HEK293 (cell line): ENCODE results near the gene BTBD2.
A peak's percentile ranks its signal among the peaks of the same experiment; 100 is the strongest.

Source experiments
- CTCF ChIA-PET: fragments of 350-600 bp; formaldehyde crosslinking; extraction: SDS; loops from one replicate; lab custom pipeline; 2021; ENCODE audit warnings: antibody characterized with exemption; lab: Yijun Ruan, JAX
- POLR2A ChIA-PET: fragments of 300-600 bp; formaldehyde crosslinking; extraction: SDS; loops from one replicate; lab custom pipeline; 2020; ENCODE audit warnings: antibody characterized with exemption, inconsistent platforms; lab: Yijun Ruan, JAX
- H3K27ac ChIP-seq: fragments of 200-500 bp; sonication (Bioruptor generic); 2 replicates; pipeline ENCODE4 v1.5.1; 2014; ENCODE audit warnings: low read depth, low read length, control low read depth, inconsistent platforms; ENCODE audit errors: extremely low read depth
- H3K36me3 ChIP-seq, 2 experiments: fragments of 200-500 bp in 1 of 2; sonication (Bioruptor generic) in 1 of 2; 1 replicate in 1 of 2; 2 replicates in 1 of 2; pipeline ENCODE4 v1.5.1; 2014 to 2017; ENCODE audit warnings: inconsistent platforms in 2 of 2, low read length in 2 of 2; ENCODE audit not compliant: control insufficient read depth in 2 of 2, insufficient read depth in 1 of 2
- H3K4me1 ChIP-seq: fragments of 200-500 bp; sonication (Bioruptor generic); 2 replicates; pipeline ENCODE4 v1.5.1; 2014; ENCODE audit warnings: mild to moderate bottlenecking, low read length, inconsistent platforms; ENCODE audit not compliant: control insufficient read depth, insufficient read depth
- H3K4me3 ChIP-seq: 2 replicates; pipeline ENCODE4 v1.5.1; 2011; ENCODE audit warnings: low read depth, mild to moderate bottlenecking, control low read depth, low read length, moderate library complexity
- H3K9me3 ChIP-seq: fragments of 200-500 bp; sonication (Bioruptor generic); 2 replicates; pipeline ENCODE4 v1.5.1; 2014; ENCODE audit warnings: low read depth, low read length, inconsistent platforms; ENCODE audit not compliant: control insufficient read depth, insufficient read depth
- BCL6B ChIP-seq: fragments of 450-650 bp; formaldehyde crosslinking; IDR thresholded peaks from 2 replicates; pipeline ENCODE4 v1.5.1; 2017; ENCODE audit warnings: missing biosample characterization, missing genetic modification characterization
- CTCF ChIP-seq: fragments of 450-650 bp; formaldehyde crosslinking; IDR thresholded peaks from 2 replicates; pipeline ENCODE4 v1.5.1; 2016; ENCODE audit warnings: missing biosample characterization, missing genetic modification characterization
- GLIS2 ChIP-seq: fragments of 450-650 bp; formaldehyde crosslinking; IDR thresholded peaks from 2 replicates; pipeline ENCODE4 v1.5.1; 2016; ENCODE audit warnings: missing biosample characterization, missing genetic modification characterization
- HOXA7 ChIP-seq: sonication (generic); formaldehyde crosslinking; IDR thresholded peaks from 2 replicates; pipeline ENCODE4 v1.8.1; 2022; ENCODE audit warnings: missing genetic modification reagents, borderline replicate concordance
- PRDM1 ChIP-seq: fragments of 450-650 bp; formaldehyde crosslinking; IDR thresholded peaks from 2 replicates; pipeline ENCODE4; 2016; ENCODE audit warnings: missing biosample characterization, missing genetic modification characterization
- SP7 ChIP-seq: fragments of 450-650 bp; formaldehyde crosslinking; IDR thresholded peaks from 2 replicates; pipeline ENCODE4 v1.5.1; 2016; ENCODE audit warnings: missing biosample characterization, missing genetic modification characterization
- YY1 ChIP-seq: fragments of 450-650 bp; formaldehyde crosslinking; IDR thresholded peaks from 2 replicates; pipeline ENCODE4 v1.5.1; 2018; ENCODE audit warnings: missing biosample characterization, missing genetic modification characterization
- YY2 ChIP-seq: fragments of 450-650 bp; formaldehyde crosslinking; IDR thresholded peaks from 2 replicates; pipeline ENCODE4 v1.5.1; 2016; ENCODE audit warnings: missing biosample characterization, missing genetic modification characterization
- ZBTB17 ChIP-seq: fragments of 450-650 bp; formaldehyde crosslinking; IDR thresholded peaks from 2 replicates; pipeline ENCODE4 v1.5.1; 2016; ENCODE audit warnings: missing biosample characterization, missing genetic modification characterization
- ZFP37 ChIP-seq: fragments of 450-650 bp; formaldehyde crosslinking; IDR thresholded peaks from 2 replicates; pipeline ENCODE4 v1.5.1; 2016; ENCODE audit warnings: missing biosample characterization, missing genetic modification characterization
- ZNF112 ChIP-seq: fragments of 450-650 bp; formaldehyde crosslinking; IDR thresholded peaks from 2 replicates; pipeline ENCODE4 v1.5.0; 2017; ENCODE audit warnings: missing biosample characterization, missing genetic modification characterization
- ZNF23 ChIP-seq: fragments of 450-650 bp; formaldehyde crosslinking; IDR thresholded peaks from 2 replicates; pipeline ENCODE4 v1.5.1; 2016; ENCODE audit warnings: missing biosample characterization, missing genetic modification characterization, borderline replicate concordance
- ZNF37A ChIP-seq: fragments of 450-650 bp; IDR thresholded peaks from 2 replicates; pipeline ENCODE4 v1.5.1; 2018; ENCODE audit warnings: missing biosample characterization, missing genetic modification characterization
- ZNF513 ChIP-seq: fragments of 450-650 bp; IDR thresholded peaks from 2 replicates; pipeline ENCODE4 v1.5.1; 2018; ENCODE audit warnings: missing biosample characterization, missing genetic modification characterization
- ZNF555 ChIP-seq: fragments of 450-650 bp; formaldehyde crosslinking; conservative IDR thresholded peaks from 2 replicates; pipeline ENCODE4 v1.5.1; 2017; ENCODE audit warnings: missing biosample characterization, mild to moderate bottlenecking, missing genetic modification characterization, inconsistent platforms
- ZNF561 ChIP-seq: fragments of 450-650 bp; IDR thresholded peaks from 2 replicates; pipeline ENCODE4 v1.5.1; 2018; ENCODE audit warnings: missing biosample characterization, missing genetic modification characterization, borderline replicate concordance
- ZNF571 ChIP-seq: fragments of 450-650 bp; formaldehyde crosslinking; IDR thresholded peaks from 2 replicates; pipeline ENCODE4 v1.5.0; 2017; ENCODE audit warnings: missing biosample characterization, missing genetic modification characterization
- ZNF629 ChIP-seq: fragments of 450-650 bp; formaldehyde crosslinking; IDR thresholded peaks from 2 replicates; pipeline ENCODE4 v1.5.1; 2017; ENCODE audit warnings: missing biosample characterization, missing genetic modification characterization
- ZNF664 ChIP-seq: fragments of 450-650 bp; formaldehyde crosslinking; IDR thresholded peaks from 2 replicates; pipeline ENCODE4 v1.5.1; 2016; ENCODE audit warnings: missing biosample characterization, missing genetic modification characterization
- ZNF677 ChIP-seq: fragments of 450-650 bp; IDR thresholded peaks from 2 replicates; pipeline ENCODE4 v1.5.0; 2018; ENCODE audit warnings: missing biosample characterization, mild to moderate bottlenecking, missing genetic modification characterization, moderate library complexity
- ZNF76 ChIP-seq: fragments of 450-650 bp; formaldehyde crosslinking; IDR thresholded peaks from 2 replicates; pipeline ENCODE4; 2016; ENCODE audit warnings: low read depth, missing biosample characterization, missing genetic modification characterization, borderline replicate concordance
- ZNF777 ChIP-seq: fragments of 450-650 bp; formaldehyde crosslinking; IDR thresholded peaks from 2 replicates; pipeline ENCODE4 v1.5.1; 2017; ENCODE audit warnings: missing biosample characterization, missing genetic modification characterization, borderline replicate concordance
- ZNF837 ChIP-seq: fragments of 450-650 bp; formaldehyde crosslinking; IDR thresholded peaks from 2 replicates; pipeline ENCODE4 v1.5.1; 2016; ENCODE audit warnings: missing biosample characterization, missing genetic modification characterization
- TF ChIP-seq, protein P1 (sequence below): fragments of 450-650 bp; formaldehyde crosslinking; IDR thresholded peaks from 2 replicates; pipeline ENCODE4 v1.5.1; 2016; ENCODE audit warnings: missing biosample characterization, missing genetic modification characterization, borderline replicate concordance
- TF ChIP-seq, protein P2 (sequence below): fragments of 450-650 bp; formaldehyde crosslinking; IDR thresholded peaks from 2 replicates; pipeline ENCODE4 v1.5.1; 2017; ENCODE audit warnings: missing biosample characterization, missing genetic modification characterization
- TF ChIP-seq, protein P3 (sequence below): fragments of 450-650 bp; formaldehyde crosslinking; IDR thresholded peaks from 2 replicates; pipeline ENCODE4 v1.5.1; 2016; ENCODE audit warnings: missing biosample characterization, missing genetic modification characterization

Gene BTBD2

DNA sequence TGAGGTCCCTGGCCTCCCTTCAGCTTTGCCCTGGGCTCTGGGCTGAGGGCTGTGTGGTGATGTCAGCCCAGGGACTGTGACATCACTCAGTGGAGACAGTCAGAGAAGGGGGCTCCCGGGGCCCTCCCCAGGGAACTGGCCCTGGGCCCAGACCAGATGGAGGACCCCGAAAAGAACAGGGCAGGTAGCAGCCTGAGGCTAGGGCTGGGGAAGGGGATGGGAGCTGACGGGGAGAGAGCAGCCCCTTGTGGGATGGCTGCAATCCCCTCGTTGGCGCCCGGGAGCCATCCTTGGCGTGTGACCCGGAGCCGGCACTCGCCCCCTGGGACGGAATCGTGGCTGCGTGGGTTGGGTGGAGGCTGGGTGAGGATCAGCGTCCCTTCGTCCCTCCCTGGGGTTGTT is 61.0 kb downstream of the BTBD2 start:
- no peaks in the 10 kb centered on the region for H3K9me3 ChIP-seq
- CTCF ChIA-PET: no interaction called here
- no peak overlapping the region for H3K4me3 ChIP-seq
- H3K27ac ChIP-seq: no peak overlapping the region
- no peaks in the 10 kb centered on the region for H3K4me1 ChIP-seq
- POLR2A ChIA-PET: no interaction called here
- peaks cover 3 to 25% of the 10 kb centered on the region in 2 experiments; a peak in 2 of 3 replicates for H3K36me3 ChIP-seq
- TF ChIP-seq, protein P1, sequence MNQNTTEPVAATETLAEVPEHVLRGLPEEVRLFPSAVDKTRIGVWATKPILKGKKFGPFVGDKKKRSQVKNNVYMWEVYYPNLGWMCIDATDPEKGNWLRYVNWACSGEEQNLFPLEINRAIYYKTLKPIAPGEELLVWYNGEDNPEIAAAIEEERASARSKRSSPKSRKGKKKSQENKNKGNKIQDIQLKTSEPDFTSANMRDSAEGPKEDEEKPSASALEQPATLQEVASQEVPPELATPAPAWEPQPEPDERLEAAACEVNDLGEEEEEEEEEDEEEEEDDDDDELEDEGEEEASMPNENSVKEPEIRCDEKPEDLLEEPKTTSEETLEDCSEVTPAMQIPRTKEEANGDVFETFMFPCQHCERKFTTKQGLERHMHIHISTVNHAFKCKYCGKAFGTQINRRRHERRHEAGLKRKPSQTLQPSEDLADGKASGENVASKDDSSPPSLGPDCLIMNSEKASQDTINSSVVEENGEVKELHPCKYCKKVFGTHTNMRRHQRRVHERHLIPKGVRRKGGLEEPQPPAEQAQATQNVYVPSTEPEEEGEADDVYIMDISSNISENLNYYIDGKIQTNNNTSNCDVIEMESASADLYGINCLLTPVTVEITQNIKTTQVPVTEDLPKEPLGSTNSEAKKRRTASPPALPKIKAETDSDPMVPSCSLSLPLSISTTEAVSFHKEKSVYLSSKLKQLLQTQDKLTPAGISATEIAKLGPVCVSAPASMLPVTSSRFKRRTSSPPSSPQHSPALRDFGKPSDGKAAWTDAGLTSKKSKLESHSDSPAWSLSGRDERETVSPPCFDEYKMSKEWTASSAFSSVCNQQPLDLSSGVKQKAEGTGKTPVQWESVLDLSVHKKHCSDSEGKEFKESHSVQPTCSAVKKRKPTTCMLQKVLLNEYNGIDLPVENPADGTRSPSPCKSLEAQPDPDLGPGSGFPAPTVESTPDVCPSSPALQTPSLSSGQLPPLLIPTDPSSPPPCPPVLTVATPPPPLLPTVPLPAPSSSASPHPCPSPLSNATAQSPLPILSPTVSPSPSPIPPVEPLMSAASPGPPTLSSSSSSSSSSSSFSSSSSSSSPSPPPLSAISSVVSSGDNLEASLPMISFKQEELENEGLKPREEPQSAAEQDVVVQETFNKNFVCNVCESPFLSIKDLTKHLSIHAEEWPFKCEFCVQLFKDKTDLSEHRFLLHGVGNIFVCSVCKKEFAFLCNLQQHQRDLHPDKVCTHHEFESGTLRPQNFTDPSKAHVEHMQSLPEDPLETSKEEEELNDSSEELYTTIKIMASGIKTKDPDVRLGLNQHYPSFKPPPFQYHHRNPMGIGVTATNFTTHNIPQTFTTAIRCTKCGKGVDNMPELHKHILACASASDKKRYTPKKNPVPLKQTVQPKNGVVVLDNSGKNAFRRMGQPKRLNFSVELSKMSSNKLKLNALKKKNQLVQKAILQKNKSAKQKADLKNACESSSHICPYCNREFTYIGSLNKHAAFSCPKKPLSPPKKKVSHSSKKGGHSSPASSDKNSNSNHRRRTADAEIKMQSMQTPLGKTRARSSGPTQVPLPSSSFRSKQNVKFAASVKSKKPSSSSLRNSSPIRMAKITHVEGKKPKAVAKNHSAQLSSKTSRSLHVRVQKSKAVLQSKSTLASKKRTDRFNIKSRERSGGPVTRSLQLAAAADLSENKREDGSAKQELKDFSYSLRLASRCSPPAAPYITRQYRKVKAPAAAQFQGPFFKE (tag by site-specific recombination): no peak
- no peak for TF ChIP-seq ZNF837
- TF ChIP-seq CTCF (tag by site-specific recombination): no peak
- no peak for TF ChIP-seq ZNF112 (tag by site-specific recombination)
- TF ChIP-seq YY2: no peak
- no peak for TF ChIP-seq ZNF561 (tag by site-specific recombination)
- no peak for TF ChIP-seq GLIS2
- TF ChIP-seq ZNF555 (tag by site-specific recombination): no peak
- TF ChIP-seq, protein P2, sequence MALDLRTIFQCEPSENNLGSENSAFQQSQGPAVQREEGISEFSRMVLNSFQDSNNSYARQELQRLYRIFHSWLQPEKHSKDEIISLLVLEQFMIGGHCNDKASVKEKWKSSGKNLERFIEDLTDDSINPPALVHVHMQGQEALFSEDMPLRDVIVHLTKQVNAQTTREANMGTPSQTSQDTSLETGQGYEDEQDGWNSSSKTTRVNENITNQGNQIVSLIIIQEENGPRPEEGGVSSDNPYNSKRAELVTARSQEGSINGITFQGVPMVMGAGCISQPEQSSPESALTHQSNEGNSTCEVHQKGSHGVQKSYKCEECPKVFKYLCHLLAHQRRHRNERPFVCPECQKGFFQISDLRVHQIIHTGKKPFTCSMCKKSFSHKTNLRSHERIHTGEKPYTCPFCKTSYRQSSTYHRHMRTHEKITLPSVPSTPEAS: no peak
- TF ChIP-seq ZBTB17: no peak
- TF ChIP-seq ZNF677: peak; percentile 100
- TF ChIP-seq ZNF37A (tag by site-specific recombination): no peak
- no peak for TF ChIP-seq BCL6B (tag by site-specific recombination)
- TF ChIP-seq ZNF23 (tag by site-specific recombination): no peak
- no peak for TF ChIP-seq ZNF513 (tag by site-specific recombination)
- TF ChIP-seq ZNF629: peak; percentile 68
- TF ChIP-seq ZNF76: no peak
- TF ChIP-seq ZNF664: no peak
- no peak for TF ChIP-seq PRDM1 (tag by site-specific recombination)
- no peak for TF ChIP-seq SP7 (tag by site-specific recombination)
- TF ChIP-seq, protein P3, sequence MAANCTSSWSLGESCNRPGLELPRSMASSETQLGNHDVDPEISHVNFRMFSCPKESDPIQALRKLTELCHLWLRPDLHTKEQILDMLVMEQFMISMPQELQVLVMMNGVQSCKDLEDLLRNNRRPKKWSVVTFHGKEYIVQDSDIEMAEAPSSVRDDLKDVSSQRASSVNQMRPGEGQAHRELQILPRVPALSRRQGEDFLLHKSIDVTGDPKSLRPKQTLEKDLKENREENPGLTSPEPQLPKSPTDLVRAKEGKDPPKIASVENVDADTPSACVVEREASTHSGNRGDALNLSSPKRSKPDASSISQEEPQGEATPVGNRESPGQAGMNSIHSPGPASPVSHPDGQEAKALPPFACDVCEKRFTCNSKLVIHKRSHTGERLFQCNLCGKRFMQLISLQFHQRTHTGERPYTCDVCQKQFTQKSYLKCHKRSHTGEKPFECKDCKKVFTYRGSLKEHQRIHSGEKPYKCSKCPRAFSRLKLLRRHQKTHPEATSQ (tag by site-specific recombination): no peak
- no peak for TF ChIP-seq ZNF571 (tag by site-specific recombination)
- no peak for TF ChIP-seq ZFP37
- no peak for TF ChIP-seq HOXA7 (CRISPR knock-in tag)
- no peak for TF ChIP-seq YY1 (tag by site-specific recombination)
- no peak for TF ChIP-seq ZNF777 (tag by site-specific recombination)
